Prostate gland (tissue), 2 donors: ENCODE measurements around the gene RBX1. TPM values are rescaled to one million over a fixed set of nuclear protein-coding genes. Genes with fewer than 3 reads are reported as not detected.

Experiments used
- DNase-seq: peaks from one replicate; pipeline ENCODE4 v3.0.0-alpha.2; 2019; ENCODE audit warnings: low spot score
- H3K27ac ChIP-seq, 2 donors: fragments of 200-600 bp; sonication (generic); 2 replicates each; pipeline ENCODE4 v1.5.1; 2017 to 2019
- H3K27me3 ChIP-seq: fragments of 200-600 bp; sonication (generic); replicated peaks from 2 replicates; pipeline ENCODE4 v1.5.1; 2019; ENCODE audit not compliant: insufficient read depth
- H3K36me3 ChIP-seq, 2 donors: fragments of 200-600 bp; sonication (generic); 1 replicate in 1 of 2; 2 replicates in 1 of 2; pipeline versions ENCODE4 v1.5.1 to v1.8.1; 2017 to 2019
- H3K4me1 ChIP-seq: fragments of 200-600 bp; sonication (generic); replicated peaks from 2 replicates; pipeline ENCODE4 v1.5.1; 2019
- H3K4me3 ChIP-seq, 2 donors: fragments of 200-600 bp; sonication (generic); 2 replicates each; pipeline ENCODE4 v1.5.1; 2017 to 2019
- H3K9me3 ChIP-seq: fragments of 200-600 bp; sonication (generic); 2 replicates; pipeline ENCODE4 v1.5.1; 2017
- POLR2A ChIP-seq: fragments of 450-650 bp; IDR thresholded peaks from one replicate; pipeline ENCODE4 v1.6.1; 2016; ENCODE audit warnings: antibody characterized with exemption, mild to moderate bottlenecking
- POLR2AphosphoS5 ChIP-seq: sonication (generic); formaldehyde crosslinking; IDR thresholded peaks from one replicate; pipeline ENCODE4 v1.6.1; 2017; ENCODE audit warnings: antibody characterized with exemption
- WGBS: methylation state at CpG from one replicate; pipeline ENCODE4 v1.1.5; 2018; 5-methylcytosine and 5-hydroxymethylcytosine counted together
- intact Hi-C: fragments of 100-400 bp; cut with DNase I; formaldehyde crosslinking; loops from one replicate; pipeline ENCODE4 v1.14.2; 2022
- total RNA-seq, 2 donors: library from RNA; depleted of rRNA; stranded (reverse); fragments of >200 nt; gene quantifications; one replicate each; pipeline ENCODE4 v1.1.0, GENCODE V29; 2016
- TF ChIP-seq, protein P1 (sequence below), 4 experiments: fragments of 200-600 bp in 2 of 4; fragments of 450-650 bp in 2 of 4; sonication (generic) in 2 of 4; IDR thresholded peaks; 1 replicate in 3 of 4; 2 replicates in 1 of 4; pipeline ENCODE4 v1.5.1; 2016 to 2019; ENCODE audit warnings: antibody characterized with exemption in 4 of 4, mild to moderate bottlenecking in 2 of 4, moderate library complexity in 2 of 4

Gene RBX1
- total RNA-seq, 2 donors from 2014 or later: 34.9 to 42.8 TPM

- 93% methylated on average over 7 of the region's 7 CpGs for WGBS
- no peak for DNase-seq
- TF ChIP-seq POLR2A: no peak
- TF ChIP-seq, protein P1, sequence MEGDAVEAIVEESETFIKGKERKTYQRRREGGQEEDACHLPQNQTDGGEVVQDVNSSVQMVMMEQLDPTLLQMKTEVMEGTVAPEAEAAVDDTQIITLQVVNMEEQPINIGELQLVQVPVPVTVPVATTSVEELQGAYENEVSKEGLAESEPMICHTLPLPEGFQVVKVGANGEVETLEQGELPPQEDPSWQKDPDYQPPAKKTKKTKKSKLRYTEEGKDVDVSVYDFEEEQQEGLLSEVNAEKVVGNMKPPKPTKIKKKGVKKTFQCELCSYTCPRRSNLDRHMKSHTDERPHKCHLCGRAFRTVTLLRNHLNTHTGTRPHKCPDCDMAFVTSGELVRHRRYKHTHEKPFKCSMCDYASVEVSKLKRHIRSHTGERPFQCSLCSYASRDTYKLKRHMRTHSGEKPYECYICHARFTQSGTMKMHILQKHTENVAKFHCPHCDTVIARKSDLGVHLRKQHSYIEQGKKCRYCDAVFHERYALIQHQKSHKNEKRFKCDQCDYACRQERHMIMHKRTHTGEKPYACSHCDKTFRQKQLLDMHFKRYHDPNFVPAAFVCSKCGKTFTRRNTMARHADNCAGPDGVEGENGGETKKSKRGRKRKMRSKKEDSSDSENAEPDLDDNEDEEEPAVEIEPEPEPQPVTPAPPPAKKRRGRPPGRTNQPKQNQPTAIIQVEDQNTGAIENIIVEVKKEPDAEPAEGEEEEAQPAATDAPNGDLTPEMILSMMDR (IDR thresholded peaks at IDR 0.05): no peak
- no peak for TF ChIP-seq POLR2AphosphoS5
- no peaks in the 10 kb centered on the region for H3K27me3 ChIP-seq
- H3K4me3 ChIP-seq: no peak overlapping the region
- H3K36me3 ChIP-seq: peaks cover 0 to 6% of the 10 kb centered on the region in 2 donors
- intact Hi-C loops: no loop called here
- H3K9me3 ChIP-seq: no peaks in the 10 kb centered on the region
- peaks cover 12% of the 10 kb centered on the region for H3K4me1 ChIP-seq
- peak overlapping the region in 1 of 2 donors; percentile 71 for H3K27ac ChIP-seq
These were observed 6.4 kb downstream of the RBX1 start for GRCh38 chr22:40957601-40958000.

DNA sequence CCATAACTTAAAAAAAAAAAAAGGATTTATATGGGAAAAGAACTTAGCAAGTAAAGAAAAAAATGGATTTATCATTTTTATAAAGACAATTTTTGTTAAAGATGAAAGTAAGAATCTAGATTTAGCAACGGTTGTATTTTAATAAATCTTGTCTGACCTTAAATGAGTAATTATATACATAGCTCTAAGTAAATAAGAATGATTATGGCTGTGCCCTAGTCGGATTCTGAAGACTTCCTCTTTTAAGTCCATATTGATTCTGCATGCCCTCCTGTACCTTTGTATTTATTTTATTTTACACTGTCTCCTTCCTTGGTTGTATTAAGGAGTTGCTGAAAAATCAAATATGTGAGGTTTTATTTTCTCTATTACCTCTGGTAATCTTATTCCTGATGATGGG lies 7.1 kb downstream of the RBX1 start:
- no peaks in the 10 kb centered on the region for H3K27me3 ChIP-seq
- DNase-seq: peak; percentile 14
- no peaks in the 10 kb centered on the region for H3K9me3 ChIP-seq
- H3K4me3 ChIP-seq: no peak overlapping the region
- H3K36me3 ChIP-seq: peaks cover 0 to 6% of the 10 kb centered on the region in 2 donors
- TF ChIP-seq POLR2AphosphoS5 (peak; percentile 70), POLR2A (no peak)
- TF ChIP-seq, protein P1 (IDR thresholded peaks at IDR 0.05): no peak
- peak overlapping the region in 1 of 2 donors; percentile 71 for H3K27ac ChIP-seq
- H3K4me1 ChIP-seq: peaks cover 12% of the 10 kb centered on the region
- WGBS: 51% methylated on average over 2 of the region's 2 CpGs
- intact Hi-C loops: no loop called here

DNA sequence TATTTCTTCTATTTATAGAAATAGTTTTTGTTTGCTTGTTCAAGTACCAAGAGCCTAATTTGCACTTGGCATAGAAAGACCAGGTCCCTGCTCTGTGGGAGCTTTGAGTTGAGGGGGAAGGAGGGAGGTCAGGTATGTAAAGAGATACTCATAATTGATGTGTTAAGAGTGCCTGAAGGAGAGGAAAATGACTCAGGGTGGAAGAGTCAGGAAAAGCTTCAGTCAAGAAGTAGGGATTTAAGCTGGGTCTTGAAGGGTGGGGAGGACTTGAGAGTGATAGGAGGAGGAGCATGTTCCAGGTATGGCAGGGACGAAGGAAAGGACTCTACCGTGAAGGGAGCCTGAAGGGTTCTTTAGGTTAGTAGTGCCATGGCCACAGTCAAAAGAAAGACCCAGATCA lies 9.0 kb downstream of the RBX1 start:
- no peak overlapping the region for H3K4me3 ChIP-seq
- no peak for DNase-seq
- 68% methylated on average over 2 of the region's 2 CpGs for WGBS
- intact Hi-C loops: no loop called here
- peaks cover 7% of the 10 kb centered on the region for H3K4me1 ChIP-seq
- H3K27me3 ChIP-seq: no peaks in the 10 kb centered on the region
- no peaks in the 10 kb centered on the region for H3K9me3 ChIP-seq
- no peak for TF ChIP-seq POLR2AphosphoS5
- TF ChIP-seq, protein P1 (IDR thresholded peaks at IDR 0.05): no peak
- TF ChIP-seq POLR2A: no peak
- H3K27ac ChIP-seq: no peak overlapping the region
- H3K36me3 ChIP-seq: peaks cover 0 to 2% of the 10 kb centered on the region in 2 donors

DNA sequence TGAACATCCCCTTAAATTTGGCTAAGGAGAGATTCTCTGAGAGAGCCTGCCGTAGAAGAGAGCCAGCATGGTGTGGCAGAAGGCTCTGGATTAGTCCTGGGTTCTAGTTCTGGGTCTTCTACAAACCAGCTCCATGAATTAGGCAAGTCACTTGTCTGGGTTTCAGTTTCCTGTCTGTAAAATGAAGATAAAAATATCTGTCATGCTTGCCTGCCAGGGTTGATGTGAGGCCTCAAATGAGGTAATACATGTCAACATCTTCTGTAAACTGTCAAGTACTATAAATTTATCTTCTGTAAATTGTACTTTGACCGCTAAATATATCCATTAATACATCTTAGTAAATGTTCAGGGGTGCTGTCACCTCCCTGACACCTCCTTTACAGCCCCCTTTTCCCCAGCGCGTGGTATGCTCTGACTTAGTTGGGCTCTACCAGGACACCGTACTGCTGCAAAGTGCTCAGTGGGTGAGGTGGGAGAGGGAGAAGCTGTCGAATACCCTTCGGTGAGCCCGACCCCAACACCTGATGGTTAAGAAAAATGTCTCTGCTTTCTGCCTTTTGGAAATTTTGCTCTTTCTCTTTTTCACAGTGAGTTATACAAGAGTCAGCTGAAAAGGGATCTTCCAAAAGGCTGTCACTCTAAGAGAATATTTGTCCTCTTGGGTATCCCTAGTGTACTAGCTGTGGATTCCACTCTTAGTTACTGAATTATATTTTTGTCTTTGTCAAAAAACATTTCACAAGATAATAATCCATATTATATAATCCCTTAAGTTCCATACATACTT lies 15.0 kb downstream of the RBX1 start:
- H3K4me3 ChIP-seq: no peak overlapping the region
- TF ChIP-seq POLR2AphosphoS5 (peak; percentile 68), POLR2A (no peak)
- DNase-seq: peak; percentile 22
- no peaks in the 10 kb centered on the region for H3K9me3 ChIP-seq
- peak overlapping the region in 1 of 2 donors; percentile 65 for H3K27ac ChIP-seq
- 89% methylated on average over 8 of the region's 8 CpGs for WGBS
- intact Hi-C loops: no loop called here
- no peaks in the 10 kb centered on the region for H3K27me3 ChIP-seq
- peaks cover 0 to 5% of the 10 kb centered on the region in 2 donors for H3K36me3 ChIP-seq
- H3K4me1 ChIP-seq: peaks cover 6% of the 10 kb centered on the region

DNA sequence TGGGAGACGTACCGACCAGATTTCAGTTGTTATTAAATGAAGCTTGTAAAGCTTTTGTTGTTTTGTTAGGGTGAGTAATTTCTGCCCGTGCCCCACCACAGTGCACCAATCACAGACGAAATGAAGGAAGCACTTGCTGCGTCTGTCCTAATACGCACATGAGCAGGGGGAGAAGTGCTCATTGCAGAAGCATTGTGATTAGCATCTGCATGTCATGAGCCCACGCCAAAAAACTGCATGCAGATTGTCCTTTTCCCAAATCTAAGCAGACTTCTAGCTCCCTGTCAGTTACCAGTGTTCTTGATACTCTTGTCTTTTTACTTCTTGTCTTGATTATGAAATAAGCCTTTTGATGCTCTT lies 15.5 kb downstream of the RBX1 start:
- Histone ChIP-seq H3K9me3 (no peaks in the 10 kb centered on the region), H3K4me3 (no peak overlapping the region), H3K27ac (no peak overlapping the region), H3K36me3 (peaks cover 0 to 5% of the 10 kb centered on the region in 2 donors), H3K27me3 (no peaks in the 10 kb centered on the region), H3K4me1 (peaks cover 6% of the 10 kb centered on the region)
- no peak for TF ChIP-seq POLR2AphosphoS5
- TF ChIP-seq, protein P1 (IDR thresholded peaks at IDR 0.05): no peak
- TF ChIP-seq POLR2A: no peak
- DNase-seq: no peak
- 76% methylated on average over 7 of the region's 7 CpGs for WGBS
- intact Hi-C loops: no loop called here
